Measurements from ENCODE around the gene MON2.
A peak's percentile ranks its signal among the peaks of the same experiment; 100 is the strongest.

The MON2 gene

DNA sequence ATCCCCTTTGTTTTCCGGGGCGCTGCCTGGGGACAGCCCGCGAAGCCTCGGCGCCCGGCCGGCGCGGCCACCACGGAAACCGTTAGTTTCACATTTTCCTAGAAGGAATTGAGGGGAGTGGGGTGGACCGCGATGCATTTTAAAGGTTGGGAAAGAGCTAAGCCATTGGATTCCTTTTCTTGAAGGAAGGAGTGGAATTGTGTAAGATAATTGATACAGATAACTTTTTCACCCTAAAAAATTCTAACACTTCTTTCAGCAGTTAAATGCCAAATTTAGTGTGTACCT, 137.1 kb downstream of the MON2 start:
- TF ChIP-seq SIN3A (IDR thresholded peaks at IDR 0.05; ENCODE audit: borderline replicate concordance, insufficient read depth, low read length) (no peak), FOXP2 (optimal IDR thresholded peaks at IDR 0.05; ENCODE audit: borderline replicate concordance, extremely low read depth, extremely low read length, insufficient read depth) (no peak), POLR2AphosphoS5 (IDR thresholded peaks at IDR 0.05; ENCODE audit: low read depth, low read length) (peak; percentile 12; the same call in 1 of the 2 replicates), TAF1 (IDR thresholded peaks at IDR 0.05; ENCODE audit: borderline replicate concordance, insufficient read depth, low read length) (no peak), REST (IDR thresholded peaks at IDR 0.05; ENCODE audit: insufficient read depth in 1 of 2, low read depth in 2 of 2, low read length in 2 of 2) (no peak)

DNA sequence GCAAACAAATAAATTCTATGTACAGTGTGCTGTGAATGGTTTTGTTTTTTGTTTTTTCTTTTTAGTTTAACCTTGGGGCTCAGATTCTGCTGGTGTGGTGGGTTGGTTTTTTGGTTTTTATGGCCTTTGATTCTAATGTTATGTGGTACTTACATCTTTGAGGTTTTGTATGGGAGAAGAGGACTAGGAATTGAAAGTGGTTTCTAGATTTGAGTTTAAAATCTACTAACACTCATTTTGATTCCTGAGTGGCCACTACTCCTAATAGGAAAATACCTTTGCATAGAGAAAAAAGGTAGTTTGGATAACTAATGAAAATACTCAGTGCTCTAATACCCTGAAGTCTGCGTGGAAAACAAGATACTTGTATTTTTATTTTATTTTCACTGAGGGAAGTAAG, 137.7 kb downstream of the MON2 start:
- no peak for TF ChIP-seq TAF1 (IDR thresholded peaks at IDR 0.05; ENCODE audit: borderline replicate concordance, insufficient read depth, low read length)

- TF ChIP-seq TAF1 (IDR thresholded peaks at IDR 0.05; ENCODE audit: borderline replicate concordance, insufficient read depth, low read length) (no peak), SIN3A (IDR thresholded peaks at IDR 0.05; ENCODE audit: borderline replicate concordance, insufficient read depth, low read length) (no peak), POLR2AphosphoS5 (IDR thresholded peaks at IDR 0.05; ENCODE audit: low read depth, low read length) (no peak)
Measured at GRCh38 chr12:62604871-62605270, 138.2 kb downstream of the MON2 start.

DNA sequence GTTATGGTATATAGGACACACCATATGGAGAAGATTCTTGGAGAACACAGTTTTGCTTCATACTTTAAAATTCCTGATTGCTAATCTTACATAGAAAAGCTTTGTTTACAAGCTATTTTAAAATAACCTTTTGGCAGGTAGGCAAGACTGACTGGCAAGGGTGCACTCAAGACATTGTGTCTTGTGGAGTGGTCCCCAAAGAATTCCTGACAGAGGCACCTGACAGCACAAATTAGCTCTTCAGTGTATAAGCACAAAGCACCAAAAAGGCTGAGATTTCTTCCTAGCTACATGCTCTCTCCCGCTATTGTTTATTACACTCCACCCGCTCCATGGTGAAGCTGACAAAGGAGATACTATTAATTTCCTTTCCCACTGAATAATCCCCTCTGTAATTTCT, 139.4 kb downstream of the MON2 start:
- TF ChIP-seq TAF1 (IDR thresholded peaks at IDR 0.05; ENCODE audit: borderline replicate concordance, insufficient read depth, low read length) (no peak), POLR2AphosphoS5 (IDR thresholded peaks at IDR 0.05; ENCODE audit: low read depth, low read length) (no peak), SIN3A (IDR thresholded peaks at IDR 0.05; ENCODE audit: borderline replicate concordance, insufficient read depth, low read length) (no peak), REST (IDR thresholded peaks at IDR 0.05; ENCODE audit: insufficient read depth in 1 of 2, low read depth in 2 of 2, low read length in 2 of 2) (no peak), FOXP2 (optimal IDR thresholded peaks at IDR 0.05; ENCODE audit: borderline replicate concordance, extremely low read depth, extremely low read length, insufficient read depth) (no peak)

DNA sequence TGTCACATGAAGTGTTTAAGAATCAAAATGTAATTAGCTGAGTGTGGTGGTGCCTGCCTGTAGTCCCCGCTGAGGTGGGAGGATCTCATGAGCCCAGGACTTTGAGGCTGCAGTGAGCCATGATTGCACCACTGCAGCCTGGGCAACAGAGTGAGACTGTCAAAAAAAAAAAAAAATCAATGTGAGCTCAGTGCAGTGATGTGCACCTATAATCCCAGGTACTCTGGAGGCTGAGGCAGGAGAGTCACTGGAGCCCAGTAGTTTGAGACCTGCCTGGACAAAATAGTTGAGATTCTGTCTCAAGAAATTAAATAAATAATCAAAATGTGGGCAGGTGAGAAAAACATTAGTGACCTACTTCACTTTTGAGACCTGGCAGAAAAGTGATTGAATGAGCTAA, 140.0 kb downstream of the MON2 start:
- TF ChIP-seq SIN3A (IDR thresholded peaks at IDR 0.05; ENCODE audit: borderline replicate concordance, insufficient read depth, low read length) (no peak), REST (IDR thresholded peaks at IDR 0.05; ENCODE audit: insufficient read depth in 1 of 2, low read depth in 2 of 2, low read length in 2 of 2) (no peak), FOXP2 (optimal IDR thresholded peaks at IDR 0.05; ENCODE audit: borderline replicate concordance, extremely low read depth, extremely low read length, insufficient read depth) (no peak), TAF1 (IDR thresholded peaks at IDR 0.05; ENCODE audit: borderline replicate concordance, insufficient read depth, low read length) (no peak), POLR2AphosphoS5 (IDR thresholded peaks at IDR 0.05; ENCODE audit: low read depth, low read length) (no peak)

- TF ChIP-seq REST (IDR thresholded peaks at IDR 0.05; ENCODE audit: insufficient read depth in 1 of 2, low read depth in 2 of 2, low read length in 2 of 2), result no peak
- no peak for TF ChIP-seq TAF1 (IDR thresholded peaks at IDR 0.05; ENCODE audit: borderline replicate concordance, insufficient read depth, low read length)
- no peak for TF ChIP-seq SIN3A (IDR thresholded peaks at IDR 0.05; ENCODE audit: borderline replicate concordance, insufficient read depth, low read length)
Measured at GRCh38 chr12:62613081-62613480, 146.5 kb downstream of the MON2 start.

Measured in PFSK-1 (cell line).